HG03354 (cell line): ENCODE results near the gene IDI2.
"Not testable (repeated sequence)": the region's sequence is repeated elsewhere in the genome, so short reads cannot be mapped to it uniquely, and the experiment has no call there.

Experiments
- ATAC-seq: cut with Tn5 transposase; IDR thresholded peaks from one replicate; pipeline ENCODE4 v1.9.1; 2021; ENCODE audit warnings: mild to moderate bottlenecking; ENCODE audit not compliant: unreplicated experiment, poor library complexity, severe bottlenecking

IDI2 gene

DNA sequence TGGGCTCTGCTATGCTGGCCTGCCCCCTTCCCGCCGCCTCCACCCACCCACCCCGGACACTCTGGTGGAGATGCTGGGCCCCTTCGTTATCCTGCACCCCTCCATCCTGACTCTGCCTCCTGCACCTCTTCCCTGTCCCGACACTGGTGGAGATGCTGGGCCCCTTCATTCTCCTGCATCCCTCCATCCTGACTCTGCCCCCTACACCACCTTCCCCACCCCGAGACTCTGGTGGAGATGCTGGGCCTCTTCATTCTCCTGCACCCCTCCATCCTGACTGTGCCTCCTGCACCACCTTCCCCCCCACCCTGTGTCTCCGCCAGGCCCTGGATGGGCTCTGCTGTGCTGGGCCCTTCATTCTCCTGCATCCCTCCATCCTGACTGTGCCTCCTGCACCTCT is 15.0 kb downstream of the IDI2 start:
- no peak for ATAC-seq

DNA sequence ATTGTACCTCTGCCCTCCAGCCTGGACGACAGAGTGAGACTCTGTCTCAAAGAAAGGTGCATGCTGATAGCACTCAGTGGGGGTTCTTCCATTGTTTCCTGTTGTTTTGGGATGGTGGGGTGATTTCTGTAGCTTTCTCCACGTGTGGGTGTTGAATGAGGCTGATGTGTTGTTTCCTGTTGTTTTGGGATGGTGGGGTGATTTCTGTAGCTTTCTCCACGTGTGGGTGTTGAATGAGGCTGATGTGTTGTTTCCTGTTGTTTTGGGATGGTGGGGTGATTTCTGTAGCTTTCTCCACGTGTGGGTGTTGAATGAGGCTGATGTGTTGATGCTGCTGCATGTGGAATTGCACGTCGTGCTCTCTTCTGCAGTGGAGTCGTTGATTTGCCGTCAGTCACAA is 15.7 kb downstream of the IDI2 start:
- not testable (repeated sequence) for ATAC-seq

- no peak for ATAC-seq
Observed at GRCh38 chr10:1009071-1009494, 16.6 kb downstream of the IDI2 start.

DNA sequence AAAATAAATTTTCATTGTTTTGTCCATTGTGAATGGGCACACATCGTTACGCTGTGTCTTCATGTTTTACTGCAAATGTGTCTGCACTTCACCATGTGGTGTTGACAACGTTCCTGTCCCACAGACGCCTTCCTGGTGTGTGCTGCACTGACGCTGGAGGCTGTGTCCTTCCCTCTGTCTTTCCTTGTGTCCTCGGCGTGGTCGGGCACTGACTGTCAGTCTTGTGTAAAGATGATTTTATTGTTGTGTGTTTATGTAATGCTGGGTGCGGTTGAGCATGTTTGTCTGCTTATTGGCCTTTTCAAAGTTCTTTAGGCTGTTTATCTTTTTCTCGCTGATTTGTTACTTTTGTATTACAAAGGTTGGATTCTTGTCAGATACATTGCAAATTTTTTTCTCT is 18.1 kb downstream of the IDI2 start:
- no peak for ATAC-seq

DNA sequence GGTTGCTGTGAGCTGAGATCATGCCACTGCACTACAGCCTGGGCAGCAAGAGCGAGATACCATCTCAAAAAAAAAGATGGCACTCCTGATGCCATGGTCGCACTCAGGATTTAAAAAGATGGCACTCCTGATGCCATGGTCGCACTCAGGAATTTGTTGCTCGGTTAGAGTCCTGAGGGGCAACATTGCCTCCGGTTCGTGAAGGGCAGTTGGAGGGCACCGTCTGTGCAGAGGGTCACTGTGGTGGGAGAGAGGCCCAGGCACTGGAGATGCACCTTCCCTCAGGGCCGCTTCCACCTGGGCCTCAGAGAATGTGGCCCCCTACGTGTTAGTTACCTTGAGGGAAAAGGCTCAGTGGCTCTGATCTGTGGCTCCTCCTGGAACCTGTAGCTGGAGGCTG is 19.1 kb downstream of the IDI2 start:
- no peak for ATAC-seq

DNA sequence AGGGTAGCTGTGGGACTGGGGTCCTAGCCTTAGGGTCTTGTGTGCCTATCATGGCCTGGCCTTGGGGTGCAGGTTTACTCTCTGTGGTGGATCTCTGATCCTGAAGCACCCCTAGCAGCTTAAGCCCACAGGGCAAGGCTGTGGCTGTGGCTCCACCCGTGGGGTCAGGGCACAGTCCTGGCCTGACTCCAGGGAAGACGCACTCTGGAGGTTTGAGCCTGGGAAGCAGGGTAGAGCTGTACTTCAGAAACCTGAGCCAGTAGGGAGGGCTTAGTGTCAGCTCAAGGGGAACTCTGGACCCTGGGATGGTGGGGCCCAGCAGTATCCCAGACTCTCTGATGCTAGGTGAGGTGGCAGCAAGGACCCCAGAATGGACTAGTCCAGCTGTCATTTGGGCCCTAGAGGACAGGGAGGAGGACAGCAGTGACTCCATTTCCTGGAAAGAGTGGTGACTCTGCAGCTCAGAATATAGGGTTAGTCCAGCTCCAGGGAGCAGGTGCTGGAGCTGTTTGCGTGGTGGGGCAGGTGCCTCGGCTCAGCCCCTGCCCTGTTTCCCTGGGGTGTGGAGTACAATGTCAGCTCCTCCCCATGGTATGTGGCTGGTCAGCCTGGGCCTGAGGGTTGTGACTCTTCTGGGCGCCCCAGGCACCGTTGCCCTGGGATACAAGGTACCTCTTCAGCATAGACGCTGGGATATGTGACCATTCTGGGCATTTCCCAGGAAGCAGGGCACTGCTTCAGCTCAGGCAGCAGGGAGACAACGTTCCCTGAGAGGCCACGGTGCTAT is 21.6 kb downstream of the IDI2 start:
- no peak for ATAC-seq

DNA sequence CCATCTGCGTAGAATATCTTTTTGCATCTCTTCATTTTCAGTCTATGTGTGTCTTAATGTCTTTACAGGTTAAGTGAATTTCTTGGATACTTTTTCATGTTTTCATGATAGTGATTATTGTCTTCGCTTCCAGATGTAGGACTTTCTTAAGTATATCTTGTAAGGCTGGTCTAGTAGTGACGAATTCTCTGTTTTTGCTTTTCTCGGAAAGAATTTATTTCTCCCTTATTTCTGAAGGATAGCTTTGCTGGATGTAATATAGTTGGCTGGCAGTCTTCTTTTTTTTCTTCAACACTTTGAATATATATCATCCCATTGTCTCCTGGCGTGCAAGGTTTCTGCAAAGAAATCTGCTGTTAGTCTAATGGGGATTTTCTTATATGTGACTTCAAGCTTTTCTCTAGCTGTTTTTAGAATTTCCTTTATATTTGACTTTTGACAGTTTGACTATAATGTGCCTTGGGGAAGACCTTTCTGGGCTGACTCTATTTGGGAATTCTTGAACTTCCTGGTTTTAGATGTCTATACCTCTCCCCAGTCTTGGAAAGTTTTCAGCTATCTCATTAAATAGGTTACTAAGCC is 23.1 kb downstream of the IDI2 start:
- ATAC-seq: no peak

DNA sequence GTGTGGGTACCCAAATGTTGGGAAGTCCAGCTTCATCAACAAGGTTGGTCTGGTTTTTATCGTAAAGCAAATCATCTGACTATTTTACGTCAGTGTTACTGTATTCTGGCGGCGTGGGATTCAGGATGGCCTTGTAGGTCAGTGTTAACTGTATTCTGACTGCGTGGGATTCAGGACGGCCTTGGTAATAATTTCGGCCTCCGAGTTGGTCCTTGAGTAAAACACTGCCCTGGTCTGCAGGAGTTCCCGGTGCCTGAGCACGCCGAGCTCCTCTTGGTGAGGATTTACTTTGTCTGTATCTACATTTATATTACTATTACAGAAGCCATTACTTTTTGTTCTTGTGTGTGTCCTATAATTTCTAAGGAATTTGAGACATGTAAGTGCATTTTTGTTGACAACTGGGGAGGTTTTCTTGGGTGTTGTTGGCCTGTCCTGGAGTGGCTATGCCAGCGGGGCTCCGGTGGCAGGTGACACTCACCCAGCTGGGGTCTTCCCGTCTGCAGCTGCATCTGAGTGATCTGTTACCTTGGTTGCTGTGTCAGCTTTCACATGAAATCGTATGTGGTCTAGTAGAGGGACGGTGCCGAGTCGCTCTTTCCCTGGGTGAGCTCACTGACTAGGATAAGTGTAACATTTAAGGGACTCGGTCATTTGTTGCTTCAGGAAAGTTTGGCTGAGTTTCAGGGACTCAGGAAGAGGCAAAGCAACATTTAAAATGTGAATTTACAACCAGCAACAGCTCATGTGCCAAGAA is 28.2 kb downstream of the IDI2 start:
- no peak for ATAC-seq

- ATAC-seq: no peak
Observed at GRCh38 chr10:996031-996430, 29.6 kb downstream of the IDI2 start.

- no peak for ATAC-seq
Observed at GRCh38 chr10:995559-995926, 30.1 kb downstream of the IDI2 start.

DNA sequence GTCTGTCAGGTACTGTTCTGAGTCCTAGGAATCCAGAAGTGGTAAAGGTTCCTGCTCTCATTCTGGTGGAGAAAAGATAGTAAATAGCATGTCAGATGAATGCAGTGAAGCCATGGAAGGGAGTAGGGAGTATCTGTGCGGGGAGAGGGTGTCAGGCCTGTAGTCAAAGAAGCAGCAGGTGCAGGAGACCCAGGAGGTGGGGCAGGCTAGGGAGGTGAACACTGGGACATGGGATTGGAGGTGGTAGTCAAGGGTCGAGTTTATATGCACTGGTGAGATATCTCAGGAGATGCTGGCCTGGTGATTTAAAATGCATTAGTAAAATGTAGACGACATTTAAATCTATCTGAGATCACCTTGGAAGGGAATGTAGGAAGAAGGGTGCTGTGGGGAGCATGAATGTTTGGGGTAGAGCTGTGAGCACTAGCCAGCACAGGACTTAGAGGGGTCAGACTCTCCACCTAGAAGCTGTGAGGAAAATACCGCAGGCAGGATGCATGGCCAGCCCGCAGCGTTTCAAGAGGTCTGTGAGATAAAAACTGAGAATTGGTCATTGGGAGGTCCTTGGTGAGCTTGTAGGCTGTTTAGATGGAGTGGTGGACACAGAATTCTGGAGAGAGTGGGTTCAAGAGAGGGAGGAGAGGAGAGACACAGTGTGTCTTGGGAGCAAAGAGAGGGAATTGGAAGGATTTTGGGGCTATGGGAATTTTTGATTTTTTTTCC is 30.7 kb downstream of the IDI2 start:
- no peak for ATAC-seq

GRCh38 chr10:992871-993270 is 32.8 kb downstream of the IDI2 start:
- no peak for ATAC-seq

GRCh38 chr10:992467-992866 is 33.2 kb downstream of the IDI2 start:
- ATAC-seq: peak; percentile 38

DNA sequence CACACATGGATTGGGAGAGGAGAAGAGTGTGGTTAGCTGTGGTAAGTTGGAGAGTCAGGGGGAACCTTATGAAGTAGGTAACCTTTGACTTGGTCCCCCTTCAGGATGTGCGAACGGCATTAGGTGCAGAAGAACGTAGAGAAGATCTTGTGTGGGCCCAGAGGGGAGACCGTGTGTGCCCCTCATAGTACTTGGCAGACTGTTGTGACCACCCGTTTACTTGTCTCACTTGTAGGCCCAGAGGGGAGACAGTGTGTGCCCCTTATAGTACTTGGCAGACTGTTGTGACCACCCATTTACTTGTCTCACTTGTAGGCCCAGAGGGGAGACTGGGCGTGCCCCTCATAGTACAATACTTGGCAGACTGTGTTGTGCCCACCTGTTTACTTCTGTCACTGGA is 34.9 kb downstream of the IDI2 start:
- ATAC-seq: no peak

GRCh38 chr10:988667-989545 is 36.8 kb downstream of the IDI2 start:
- ATAC-seq: peak; percentile 15

DNA sequence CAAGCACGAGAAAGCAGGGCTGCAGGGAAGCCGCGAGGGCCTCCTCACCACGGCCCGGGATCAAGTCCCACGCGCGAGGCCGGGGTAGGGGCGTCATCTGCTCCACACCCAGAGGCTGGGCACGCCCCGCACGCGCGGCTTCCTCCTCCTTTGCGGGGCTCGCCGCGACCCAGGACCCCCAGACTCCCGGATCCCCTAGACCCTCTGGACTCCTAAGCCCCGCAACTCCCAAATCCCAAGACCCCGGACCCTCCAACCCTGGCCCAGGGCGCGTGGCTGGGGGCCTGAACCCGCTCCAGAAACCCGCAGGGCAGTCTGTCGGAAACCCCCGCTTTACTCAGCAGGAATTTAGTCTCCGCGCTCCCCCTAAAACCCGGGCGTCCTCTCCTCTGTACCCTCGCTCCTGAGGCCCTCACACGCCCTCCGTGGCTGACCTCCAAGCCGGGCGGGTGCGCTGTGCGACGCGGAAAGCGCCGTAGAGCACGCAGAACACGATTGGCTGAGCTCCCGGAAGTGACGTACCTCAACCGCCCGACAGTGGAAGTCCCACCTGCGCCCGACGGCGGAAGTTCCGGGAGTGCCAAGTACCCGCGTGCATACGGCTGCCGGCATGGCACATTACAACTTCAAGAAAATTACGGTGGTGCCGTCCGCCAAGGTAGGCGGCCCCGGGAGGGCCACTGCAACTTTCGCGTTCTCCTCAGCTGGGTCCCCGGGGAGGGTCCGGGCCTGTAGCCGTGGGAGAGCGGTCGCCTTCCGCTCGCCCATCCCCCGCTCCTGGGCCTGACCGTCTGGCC is 37.6 kb downstream of the IDI2 start, which contains the start of gene GTPBP4:
GTPBP4 (plus strand) TSS at position 565 of the 797 bp plus-strand sequence; CDS start at position 611, 46 bp downstream.
- ATAC-seq: peak; percentile 93

DNA sequence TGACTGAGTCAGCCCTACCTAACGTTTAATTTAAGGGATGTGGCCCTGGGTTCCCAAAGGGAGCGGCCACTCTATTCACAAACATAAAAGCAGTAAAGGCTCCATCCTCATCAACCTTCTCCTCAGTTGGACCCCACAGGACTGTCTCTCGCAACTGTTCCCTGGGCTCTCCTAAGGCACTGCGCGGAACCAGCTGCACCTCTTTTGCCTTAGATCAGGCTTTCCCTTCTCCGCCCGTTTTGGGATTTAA is 38.1 kb downstream of the IDI2 start:
- ATAC-seq: peak; percentile 2

- ATAC-seq: no peak
Observed at GRCh38 chr10:986881-987619, 38.6 kb downstream of the IDI2 start.
